Gastrocnemius medialis (tissue), 4 donors: ENCODE measurements around the gene PIGBOS1.

ENCODE experiments used
- POLR2A ChIP-seq, 2 donors: fragments of 450-650 bp; IDR thresholded peaks; one replicate each; pipeline ENCODE4 v1.6.1; 2017; ENCODE audit warnings: antibody characterized with exemption in 2 of 2, mild to moderate bottlenecking in 2 of 2, moderate library complexity in 2 of 2
- TF ChIP-seq, protein P1 (sequence below), 5 experiments: fragments of 450-650 bp in 3 of 5; fragments of 200-600 bp in 2 of 5; sonication (generic) in 2 of 5; IDR thresholded peaks in 4 of 5; conservative IDR thresholded peaks in 1 of 5; 1 replicate in 4 of 5; 2 replicates in 1 of 5; pipeline ENCODE4 v1.5.1; 2016 to 2019; ENCODE audit warnings: antibody characterized with exemption in 5 of 5, mild to moderate bottlenecking in 3 of 5, moderate library complexity in 3 of 5

DNA sequence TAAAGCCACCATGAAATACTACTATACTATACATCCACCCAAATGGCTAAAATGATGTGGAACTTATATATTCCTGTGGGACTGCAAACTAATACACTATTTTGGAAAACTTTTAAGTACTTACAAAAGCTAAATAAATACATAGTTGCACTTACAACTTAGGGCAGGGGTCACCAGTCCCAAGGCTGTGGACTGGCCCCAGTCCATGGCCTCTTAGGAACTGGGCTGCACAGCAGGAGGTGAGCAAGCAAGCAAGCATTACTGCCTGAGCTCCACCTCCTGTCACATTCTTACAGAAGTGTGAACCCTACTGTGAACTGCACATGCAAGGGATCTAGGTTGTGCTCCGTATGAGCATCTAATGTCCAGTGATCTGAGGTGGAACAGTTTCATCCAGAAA is 18.2 kb upstream of the PIGBOS1 start:
- no peak for TF ChIP-seq POLR2A (IDR thresholded peaks at IDR 0.05)
- TF ChIP-seq, protein P1, sequence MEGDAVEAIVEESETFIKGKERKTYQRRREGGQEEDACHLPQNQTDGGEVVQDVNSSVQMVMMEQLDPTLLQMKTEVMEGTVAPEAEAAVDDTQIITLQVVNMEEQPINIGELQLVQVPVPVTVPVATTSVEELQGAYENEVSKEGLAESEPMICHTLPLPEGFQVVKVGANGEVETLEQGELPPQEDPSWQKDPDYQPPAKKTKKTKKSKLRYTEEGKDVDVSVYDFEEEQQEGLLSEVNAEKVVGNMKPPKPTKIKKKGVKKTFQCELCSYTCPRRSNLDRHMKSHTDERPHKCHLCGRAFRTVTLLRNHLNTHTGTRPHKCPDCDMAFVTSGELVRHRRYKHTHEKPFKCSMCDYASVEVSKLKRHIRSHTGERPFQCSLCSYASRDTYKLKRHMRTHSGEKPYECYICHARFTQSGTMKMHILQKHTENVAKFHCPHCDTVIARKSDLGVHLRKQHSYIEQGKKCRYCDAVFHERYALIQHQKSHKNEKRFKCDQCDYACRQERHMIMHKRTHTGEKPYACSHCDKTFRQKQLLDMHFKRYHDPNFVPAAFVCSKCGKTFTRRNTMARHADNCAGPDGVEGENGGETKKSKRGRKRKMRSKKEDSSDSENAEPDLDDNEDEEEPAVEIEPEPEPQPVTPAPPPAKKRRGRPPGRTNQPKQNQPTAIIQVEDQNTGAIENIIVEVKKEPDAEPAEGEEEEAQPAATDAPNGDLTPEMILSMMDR (IDR thresholded peaks at IDR 0.05 in 4 of 5, conservative IDR thresholded peaks at IDR 0.05 in 1 of 5): no peak
